A673 (cell line): ENCODE data around the gene MYOC.
"Not testable (repeated sequence)": the region's sequence is repeated elsewhere in the genome, so short reads cannot be mapped to it uniquely, and the experiment has no call there.

Experiments
- EZH2 ChIP-seq: fragments of 200-600 bp; sonication (generic); IDR thresholded peaks from 2 replicates; pipeline ENCODE4 v1.6.1; 2017; ENCODE audit warnings: borderline replicate concordance, low read depth, mild to moderate bottlenecking, mixed read lengths, antibody characterized with exemption, low read length; ENCODE audit not compliant: poor library complexity, severe bottlenecking
- TF ChIP-seq, protein P1 (sequence below): fragments of 300-800, 200-600 bp; sonication (generic); conservative IDR thresholded peaks from 2 replicates; pipeline ENCODE4 v1.5.1; 2017; ENCODE audit warnings: low read depth, mild to moderate bottlenecking, antibody characterized with exemption, low read length, moderate library complexity, mixed read lengths

DNA sequence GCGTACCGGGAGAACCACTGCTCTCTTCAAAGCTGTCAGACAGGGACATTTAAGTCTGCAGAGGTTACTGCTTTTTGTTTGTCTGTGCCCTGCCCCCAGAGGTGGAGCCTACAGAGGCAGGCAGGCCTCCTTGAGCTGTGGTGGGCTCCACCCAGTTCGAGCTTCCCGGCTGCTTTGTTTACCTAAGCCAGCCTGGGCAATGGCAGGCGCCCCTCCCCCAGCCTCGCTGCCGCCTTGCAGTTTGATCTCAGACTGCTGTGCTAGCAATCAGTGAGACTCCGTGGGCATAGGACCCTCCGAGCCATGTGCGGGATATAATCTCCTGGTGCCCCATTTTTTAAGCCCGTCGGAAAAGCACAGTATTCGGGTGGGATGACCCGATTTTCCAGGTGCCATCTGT is 43.3 kb upstream of the MYOC start:
- TF ChIP-seq, protein P1, sequence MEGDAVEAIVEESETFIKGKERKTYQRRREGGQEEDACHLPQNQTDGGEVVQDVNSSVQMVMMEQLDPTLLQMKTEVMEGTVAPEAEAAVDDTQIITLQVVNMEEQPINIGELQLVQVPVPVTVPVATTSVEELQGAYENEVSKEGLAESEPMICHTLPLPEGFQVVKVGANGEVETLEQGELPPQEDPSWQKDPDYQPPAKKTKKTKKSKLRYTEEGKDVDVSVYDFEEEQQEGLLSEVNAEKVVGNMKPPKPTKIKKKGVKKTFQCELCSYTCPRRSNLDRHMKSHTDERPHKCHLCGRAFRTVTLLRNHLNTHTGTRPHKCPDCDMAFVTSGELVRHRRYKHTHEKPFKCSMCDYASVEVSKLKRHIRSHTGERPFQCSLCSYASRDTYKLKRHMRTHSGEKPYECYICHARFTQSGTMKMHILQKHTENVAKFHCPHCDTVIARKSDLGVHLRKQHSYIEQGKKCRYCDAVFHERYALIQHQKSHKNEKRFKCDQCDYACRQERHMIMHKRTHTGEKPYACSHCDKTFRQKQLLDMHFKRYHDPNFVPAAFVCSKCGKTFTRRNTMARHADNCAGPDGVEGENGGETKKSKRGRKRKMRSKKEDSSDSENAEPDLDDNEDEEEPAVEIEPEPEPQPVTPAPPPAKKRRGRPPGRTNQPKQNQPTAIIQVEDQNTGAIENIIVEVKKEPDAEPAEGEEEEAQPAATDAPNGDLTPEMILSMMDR, result not testable (repeated sequence)
- not testable (repeated sequence) for TF ChIP-seq EZH2
